GM12878 (cell line): ENCODE measurements around the gene TRIM56. TPM values are rescaled to one million over a fixed set of nuclear protein-coding genes. Genes with fewer than 3 reads are reported as not detected.

Experiments
- ATAC-seq: fragments of 200-7000 bp; cut with Tn5 transposase; 3 replicates; pipeline ENCODE4 v1.9.1; 2020; ENCODE audit warnings: mild to moderate bottlenecking, moderate library complexity
- BruUV-seq: library from RNA; stranded (reverse); fragments of 400-500 nt; replicated peaks from 2 replicates; lab custom pipeline; 2021; lab: Mats Ljungman, UMichigan
- CTCF ChIA-PET: fragments of 300-600 bp; sonication (Branson Sonifier 250); formaldehyde crosslinking; extraction: SDS; loops from one replicate; lab custom pipeline; 2021; ENCODE audit warnings: inconsistent platforms; lab: Yijun Ruan, JAX
- POLR2A ChIA-PET: fragments of 350-600 bp; formaldehyde crosslinking; extraction: SDS; loops from one replicate; lab custom pipeline; 2021; ENCODE audit warnings: inconsistent platforms; lab: Charles Lee
- RAD21 ChIA-PET: fragments of 300-600 bp; sonication (Branson Sonifier 250); formaldehyde crosslinking; loops from one replicate; lab custom pipeline; 2023; ENCODE audit warnings: antibody characterized with exemption; ENCODE audit not compliant: unreplicated experiment; lab: Charles Lee
- SMC1A ChIA-PET: fragments of 300-600 bp; sonication (Branson Sonifier 250); formaldehyde crosslinking; loops from one replicate; lab custom pipeline; 2023; ENCODE audit not compliant: unreplicated experiment, uncharacterized antibody; lab: Charles Lee
- DNase-seq: peaks from one replicate; pipeline ENCODE4 v3.0.0-alpha.2; 2011; ENCODE audit warnings: low read depth, low spot score
- FAIRE-seq: peaks from 3 replicates; lab custom pipeline; 2011; peaks lifted over from hg19 to GRCh38; lab: Jason Lieb, UNC
- H2AFZ ChIP-seq: 2 replicates; pipeline ENCODE4 v1.6.0; 2011; ENCODE audit warnings: low read depth, low read length, control low read depth; ENCODE audit not compliant: control insufficient read depth
- H3K27ac ChIP-seq: 2 replicates; pipeline ENCODE4 v1.5.1; 2011; ENCODE audit warnings: control low read depth; ENCODE audit not compliant: control insufficient read depth, insufficient read depth
- H3K27me3 ChIP-seq, 2 experiments: replicated peaks in 1 of 2; 2 replicates each; pipeline versions ENCODE4 v1.6.0 to v1.6.1; 2011; ENCODE audit warnings: low read length in 1 of 2; ENCODE audit not compliant: control insufficient read depth in 2 of 2, insufficient read depth in 2 of 2
- H3K36me3 ChIP-seq, 2 experiments: 2 replicates each; pipeline ENCODE4 v1.5.1; 2011; ENCODE audit warnings: low read length in 1 of 2; ENCODE audit not compliant: control insufficient read depth in 2 of 2, insufficient read depth in 2 of 2
- H3K4me1 ChIP-seq: 2 replicates; pipeline ENCODE4 v1.6.1; 2011; ENCODE audit warnings: mild to moderate bottlenecking, low read length, moderate library complexity, mixed read lengths; ENCODE audit not compliant: control insufficient read depth, insufficient read depth
- H3K4me2 ChIP-seq: 2 replicates; pipeline ENCODE4 v1.6.0; 2011; ENCODE audit warnings: control low read depth; ENCODE audit not compliant: control insufficient read depth, insufficient read depth
- H3K4me3 ChIP-seq: fragments of 200-600 bp; sonication (generic); 2 replicates; pipeline ENCODE4 v1.5.1; 2016
- H3K79me2 ChIP-seq: 2 replicates; pipeline ENCODE4 v1.6.0; 2011; ENCODE audit warnings: low read length; ENCODE audit not compliant: control insufficient read depth, insufficient read depth
- H3K9ac ChIP-seq: 2 replicates; pipeline ENCODE4 v1.8.0; 2011; ENCODE audit warnings: low read length, control low read depth, mixed read lengths; ENCODE audit not compliant: control insufficient read depth, insufficient read depth
- H3K9me3 ChIP-seq: replicated peaks from 3 replicates; pipeline ENCODE4 v1.5.1; 2011; ENCODE audit warnings: mild to moderate bottlenecking, low read length; ENCODE audit not compliant: control insufficient read depth, insufficient read depth
- H4K20me1 ChIP-seq: 2 replicates; pipeline ENCODE4 v1.6.0; 2011; ENCODE audit not compliant: control insufficient read depth, insufficient read depth
- CTCF ChIP-seq, 3 experiments: IDR thresholded peaks in 2 of 3; conservative IDR thresholded peaks in 1 of 3; 2 replicates each; pipeline ENCODE4 v1.5.1; 2011; ENCODE audit warnings: low read depth in 3 of 3, low read length in 3 of 3, mild to moderate bottlenecking in 3 of 3, control low read depth in 2 of 3, moderate library complexity in 2 of 3, inconsistent platforms in 1 of 3, mixed read lengths in 1 of 3; ENCODE audit not compliant: control insufficient read depth in 2 of 3, insufficient read depth in 1 of 3; ENCODE audit errors: extremely low read depth in 1 of 3
- IKZF2 ChIP-seq, 2 experiments: fragments of 450-650 bp; IDR thresholded peaks; 2 replicates each; pipeline ENCODE4 v1.6.1; 2017; ENCODE audit warnings: mild to moderate bottlenecking in 2 of 2, moderate library complexity in 2 of 2
- MEF2B ChIP-seq: fragments of 450-650 bp; IDR thresholded peaks from 2 replicates; pipeline ENCODE4 v1.6.1; 2018; ENCODE audit warnings: mild to moderate bottlenecking, moderate library complexity; ENCODE audit not compliant: partially characterized antibody, poor library complexity, severe bottlenecking
- MYC ChIP-seq: IDR thresholded peaks from 2 replicates; pipeline ENCODE4 v1.6.1; 2011; ENCODE audit warnings: mild to moderate bottlenecking, low read length, moderate library complexity, inconsistent platforms; ENCODE audit not compliant: insufficient read depth, insufficient replicate concordance, insufficient read length, severe bottlenecking
- NBN ChIP-seq: fragments of 450-650 bp; IDR thresholded peaks from 2 replicates; pipeline ENCODE4 v1.6.1; 2016
- NR2C2 ChIP-seq: IDR thresholded peaks from 2 replicates; pipeline ENCODE4 v1.6.1; 2011; ENCODE audit warnings: borderline replicate concordance, low read depth; ENCODE audit not compliant: control insufficient read depth, insufficient read length
- POLR2A ChIP-seq: IDR thresholded peaks from 2 replicates; pipeline ENCODE4 v1.6.1; 2011; ENCODE audit warnings: low read depth, mild to moderate bottlenecking, low read length
- RAD21 ChIP-seq: IDR thresholded peaks from 2 replicates; pipeline ENCODE4 v1.6.1; 2011; ENCODE audit warnings: mild to moderate bottlenecking, low read depth, low read length, moderate library complexity; ENCODE audit not compliant: insufficient read depth
- SMC3 ChIP-seq: IDR thresholded peaks from 2 replicates; pipeline ENCODE4 v1.6.1; 2011; ENCODE audit warnings: low read length, improper control_type of control experiment, borderline replicate concordance
- SP1 ChIP-seq: IDR thresholded peaks from one replicate; pipeline ENCODE4 v1.6.1; 2011; ENCODE audit warnings: low read depth, low read length
- TCF12 ChIP-seq: IDR thresholded peaks from 2 replicates; pipeline ENCODE4 v1.6.1; 2011; ENCODE audit warnings: low read depth, mild to moderate bottlenecking, low read length
- YBX1 ChIP-seq: fragments of 450-650 bp; IDR thresholded peaks from 2 replicates; pipeline ENCODE4 v1.6.1; 2016; ENCODE audit warnings: antibody characterized with exemption
- ZBED1 ChIP-seq: IDR thresholded peaks from 2 replicates; pipeline ENCODE4 v1.6.1; 2016; ENCODE audit warnings: borderline replicate concordance
- ZZZ3 ChIP-seq: IDR thresholded peaks from 2 replicates; pipeline ENCODE4 v1.6.1; 2011; ENCODE audit warnings: low read depth; ENCODE audit not compliant: control insufficient read depth, insufficient read length
- WGBS: methylation state at CpG from one replicate; pipeline ENCODE4 v1.1.6; 2016; ENCODE audit warnings: low lambda C conversion rate; ENCODE audit not compliant: insufficient replicate concordance, insufficient coverage; ENCODE audit errors: missing lambda C conversion rate; 5-methylcytosine and 5-hydroxymethylcytosine counted together
- in situ Hi-C: fragments of 300-500 bp; cut with MboI; formaldehyde crosslinking; loops from 9 replicates; pipeline ENCODE4 v1.14.3; 2018; ENCODE audit warnings: mixed read lengths
- intact Hi-C: fragments of 100-400 bp; cut with micrococcal nuclease; formaldehyde crosslinking; loops from one replicate; pipeline ENCODE4 v1.14.2; 2022; ENCODE audit not compliant: unreplicated experiment
- polyA plus RNA-seq, 11 experiments: library from polyadenylated mRNA; depleted of rRNA in 4 of 11; unstranded in 6 of 11; stranded (reverse) in 5 of 11; fragments of >200 nt; fragmentation: Nextera tagmentation in 4 of 11; fragmentation: Illumina TruSeq in 1 of 11; extraction: Ambion mirVana in 4 of 11; extraction: Trizol in 1 of 11; gene quantifications; 1 replicate in 1 of 11; 2 replicates in 10 of 11; pipeline versions ENCODE4 v1.2.1 to v1.2.3, GENCODE V29; 2011 to 2016; ENCODE audit warnings: inconsistent platforms in 2 of 11, missing spikeins in 2 of 11, low read depth in 1 of 11
- total RNA-seq, 4 experiments: library from RNA; depleted of rRNA in 3 of 4; stranded (reverse); fragments of >200 nt in 3 of 4; fragmentation: Illumina TruSeq in 1 of 4; extraction: Trizol in 1 of 4; gene quantifications; 2 replicates each; pipeline versions ENCODE4 v1.2.1 to v1.2.3, GENCODE V29; 2013 to 2021
- TF ChIP-seq, protein P1 (sequence below): fragments of 450-650 bp; IDR thresholded peaks from 2 replicates; pipeline ENCODE4 v1.6.1; 2017; ENCODE audit warnings: antibody characterized with exemption, mild to moderate bottlenecking, moderate library complexity
- TF ChIP-seq, protein P2 (sequence below): fragments of 450-650 bp; IDR thresholded peaks from 2 replicates; pipeline ENCODE4 v1.6.1; 2017; ENCODE audit warnings: borderline replicate concordance

Gene TRIM56
- total and polyA plus RNA-seq, 10 of the 15 experiments (the other 5 are each of a cell fraction or from before 2014, with no cell fraction given) = 3.2 to 37.5 (median 11.8) TPM

DNA sequence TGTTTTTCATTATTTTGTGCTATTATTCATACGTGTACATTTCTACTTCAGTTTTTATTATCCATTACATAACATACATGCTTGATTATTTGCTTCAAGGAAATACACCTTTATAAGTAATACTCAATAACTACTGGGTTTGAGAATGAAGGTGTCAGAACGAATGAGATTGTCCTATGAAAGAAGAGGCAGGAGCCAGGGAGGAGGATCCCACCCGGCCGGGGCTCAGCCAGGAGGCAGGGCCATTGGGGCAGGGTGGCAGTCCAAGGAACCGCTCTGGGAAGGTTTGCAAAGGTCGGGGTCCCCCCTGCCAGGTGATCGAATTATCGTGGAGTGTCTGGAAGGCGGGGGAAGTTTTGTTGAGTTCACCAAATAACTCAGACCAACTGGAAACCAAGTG is 9.1 kb downstream of the TRIM56 start (continued):
- TF ChIP-seq, protein P1, sequence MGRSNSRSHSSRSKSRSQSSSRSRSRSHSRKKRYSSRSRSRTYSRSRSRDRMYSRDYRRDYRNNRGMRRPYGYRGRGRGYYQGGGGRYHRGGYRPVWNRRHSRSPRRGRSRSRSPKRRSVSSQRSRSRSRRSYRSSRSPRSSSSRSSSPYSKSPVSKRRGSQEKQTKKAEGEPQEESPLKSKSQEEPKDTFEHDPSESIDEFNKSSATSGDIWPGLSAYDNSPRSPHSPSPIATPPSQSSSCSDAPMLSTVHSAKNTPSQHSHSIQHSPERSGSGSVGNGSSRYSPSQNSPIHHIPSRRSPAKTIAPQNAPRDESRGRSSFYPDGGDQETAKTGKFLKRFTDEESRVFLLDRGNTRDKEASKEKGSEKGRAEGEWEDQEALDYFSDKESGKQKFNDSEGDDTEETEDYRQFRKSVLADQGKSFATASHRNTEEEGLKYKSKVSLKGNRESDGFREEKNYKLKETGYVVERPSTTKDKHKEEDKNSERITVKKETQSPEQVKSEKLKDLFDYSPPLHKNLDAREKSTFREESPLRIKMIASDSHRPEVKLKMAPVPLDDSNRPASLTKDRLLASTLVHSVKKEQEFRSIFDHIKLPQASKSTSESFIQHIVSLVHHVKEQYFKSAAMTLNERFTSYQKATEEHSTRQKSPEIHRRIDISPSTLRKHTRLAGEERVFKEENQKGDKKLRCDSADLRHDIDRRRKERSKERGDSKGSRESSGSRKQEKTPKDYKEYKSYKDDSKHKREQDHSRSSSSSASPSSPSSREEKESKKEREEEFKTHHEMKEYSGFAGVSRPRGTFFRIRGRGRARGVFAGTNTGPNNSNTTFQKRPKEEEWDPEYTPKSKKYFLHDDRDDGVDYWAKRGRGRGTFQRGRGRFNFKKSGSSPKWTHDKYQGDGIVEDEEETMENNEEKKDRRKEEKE = no peak
- TF ChIP-seq NR2C2 = no peak
- no peak for TF ChIP-seq IKZF2 (IDR thresholded peaks at IDR 0.05)
- TF ChIP-seq ZBED1 = no peak
- no peak for TF ChIP-seq TCF12
- no peak for TF ChIP-seq NBN
- TF ChIP-seq ZZZ3 = no peak

DNA sequence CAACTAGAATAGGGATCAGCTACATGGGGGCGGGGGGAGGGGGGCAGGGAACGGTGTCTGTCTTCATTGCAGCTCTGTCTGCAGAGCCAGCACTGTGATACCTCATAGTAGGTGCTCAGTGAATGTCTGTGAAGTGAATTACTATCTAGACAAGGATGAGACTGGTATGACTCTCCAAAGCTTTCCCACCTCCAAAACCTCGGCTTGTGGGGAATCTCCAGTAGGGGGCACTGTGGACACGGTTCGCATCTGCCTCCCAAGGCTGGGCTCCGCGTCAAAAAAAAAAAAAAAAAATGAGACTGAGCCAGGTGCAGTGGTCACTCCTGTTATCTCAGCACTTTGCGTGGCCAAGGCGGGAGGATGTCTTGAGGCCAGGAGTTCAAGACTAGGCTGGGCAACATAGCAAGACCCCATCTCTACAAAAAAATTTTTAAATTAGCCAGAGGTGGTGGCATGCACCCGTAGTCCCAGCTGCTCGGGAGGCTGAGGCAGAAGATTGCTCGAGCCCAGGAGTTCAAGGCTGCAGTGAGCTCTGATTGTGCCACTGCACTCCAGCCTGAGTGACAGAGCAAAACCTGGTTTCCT is 9.6 kb downstream of the TRIM56 start:
- no peak overlapping the region for H3K27ac ChIP-seq
- H3K4me3 ChIP-seq = no peak overlapping the region
- ChIA-PET RAD21 (interaction anchor here (0.6 to 1.1 kb wide), 5 partner anchors 10 to 480 kb away, joined by 3 to 5 read pairs (median 3); partner anchors contain the start of gene TRIM56), POLR2A (interaction anchor here (0.6 kb wide), 1 partner anchor 293 kb away, joined by 3 read pairs; no protein-coding TSS in a partner anchor), SMC1A (interaction anchor here (0.8 to 1.1 kb wide), 2 partner anchors 43 to 71 kb away, joined by 3 to 6 read pairs; partner anchors contain the start of gene VGF), CTCF (interaction anchor here (0.6 to 1.6 kb wide), 5 partner anchors 14 to 224 kb away, joined by 3 to 10 read pairs (median 4); no protein-coding TSS in a partner anchor)
- H3K9me3 ChIP-seq = no peaks in the 10 kb centered on the region
- no peak overlapping the region for H3K4me2 ChIP-seq
- no peak overlapping the region for H3K9ac ChIP-seq
- no peak overlapping the region for H2AFZ ChIP-seq
- no peak for TF ChIP-seq MEF2B
- 0 out of 2 replicates have a peak, but pooled peaks have one; percentile 2 for TF ChIP-seq SMC3
- TF ChIP-seq, protein P2, sequence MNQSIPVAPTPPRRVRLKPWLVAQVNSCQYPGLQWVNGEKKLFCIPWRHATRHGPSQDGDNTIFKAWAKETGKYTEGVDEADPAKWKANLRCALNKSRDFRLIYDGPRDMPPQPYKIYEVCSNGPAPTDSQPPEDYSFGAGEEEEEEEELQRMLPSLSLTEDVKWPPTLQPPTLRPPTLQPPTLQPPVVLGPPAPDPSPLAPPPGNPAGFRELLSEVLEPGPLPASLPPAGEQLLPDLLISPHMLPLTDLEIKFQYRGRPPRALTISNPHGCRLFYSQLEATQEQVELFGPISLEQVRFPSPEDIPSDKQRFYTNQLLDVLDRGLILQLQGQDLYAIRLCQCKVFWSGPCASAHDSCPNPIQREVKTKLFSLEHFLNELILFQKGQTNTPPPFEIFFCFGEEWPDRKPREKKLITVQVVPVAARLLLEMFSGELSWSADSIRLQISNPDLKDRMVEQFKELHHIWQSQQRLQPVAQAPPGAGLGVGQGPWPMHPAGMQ = no peak
- TF ChIP-seq YBX1 = no peak
- TF ChIP-seq RAD21 = peak; percentile 31; the same call in 1 of the 2 replicates
- TF ChIP-seq MYC = no peak
- TF ChIP-seq CTCF (IDR thresholded peaks at IDR 0.05 in 2 of 3, conservative IDR thresholded peaks at IDR 0.05 in 1 of 3; ENCODE audit: control insufficient read depth in 2 of 3, extremely low read depth in 1 of 3, insufficient read depth in 1 of 3, low read depth in 3 of 3, low read length in 3 of 3) = peak; percentile 26 to 54 (median 49); a peak in 5 of 6 replicates
- peak; percentile 21; the same call in 1 of the 2 replicates for TF ChIP-seq POLR2A
- TF ChIP-seq SP1 = no peak
- peaks cover 4% of the 10 kb centered on the region; the same call in 1 of the 2 replicates for H3K79me2 ChIP-seq
- BruUV-seq = no TSS peak
- H4K20me1 ChIP-seq = 0 out of 2 replicates have a peak, but pooled peaks cover 3% of the 10 kb centered on the region
- intact Hi-C loops (loop anchor here (5.0 kb wide), 1 partner anchor 97 kb away; no protein-coding TSS in a partner anchor), in situ Hi-C loops (no loop called here)
- no peaks in the 10 kb centered on the region for H3K27me3 ChIP-seq
- ATAC-seq (peak; percentile 64), FAIRE-seq (no peak), DNase-seq (no peak)
- 90% methylated on average over 12 of the region's 12 CpGs for WGBS
- H3K4me1 ChIP-seq = no peaks in the 10 kb centered on the region
- no peaks in the 10 kb centered on the region; a peak in 1 of 4 replicates for H3K36me3 ChIP-seq
